ENCODE data around the gene RDH13. TPM values are rescaled to one million over a fixed set of nuclear protein-coding genes. Genes with fewer than 3 reads are reported as not detected.

RDH13 gene
- total RNA-seq, 1 donor from 2014 or later, result 16.5 TPM

DNA sequence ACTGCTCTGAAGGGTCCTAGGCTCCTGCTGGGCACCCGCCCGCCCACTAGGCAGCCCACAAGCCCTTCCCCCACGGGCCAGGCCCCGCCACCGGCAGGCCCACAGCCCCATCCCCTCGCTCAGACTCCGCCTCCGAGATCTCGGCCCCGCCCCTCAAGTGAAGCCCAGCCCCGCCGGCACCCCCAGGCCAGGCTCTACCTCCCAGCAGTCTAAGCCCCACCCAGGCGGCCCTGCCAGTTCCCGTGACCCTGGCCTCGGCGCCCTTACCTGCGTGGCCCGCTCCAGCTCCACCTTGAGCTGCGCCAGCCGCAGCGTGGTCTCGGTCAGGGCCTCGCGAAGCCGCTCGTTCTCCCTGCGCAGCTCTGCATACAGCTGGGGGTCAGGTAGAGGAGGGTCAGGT is 29.0 kb upstream of the RDH13 start:
- intact Hi-C loops (cut with micrococcal nuclease), result no loop called here

- intact Hi-C loops (cut with micrococcal nuclease), result no loop called here
Observed at GRCh38 chr19:55091126-55091910, 28.4 kb upstream of the RDH13 start.

GRCh38 chr19:55090564-55090963 is 27.6 kb upstream of the RDH13 start:
- intact Hi-C loops (cut with micrococcal nuclease), result no loop called here

DNA sequence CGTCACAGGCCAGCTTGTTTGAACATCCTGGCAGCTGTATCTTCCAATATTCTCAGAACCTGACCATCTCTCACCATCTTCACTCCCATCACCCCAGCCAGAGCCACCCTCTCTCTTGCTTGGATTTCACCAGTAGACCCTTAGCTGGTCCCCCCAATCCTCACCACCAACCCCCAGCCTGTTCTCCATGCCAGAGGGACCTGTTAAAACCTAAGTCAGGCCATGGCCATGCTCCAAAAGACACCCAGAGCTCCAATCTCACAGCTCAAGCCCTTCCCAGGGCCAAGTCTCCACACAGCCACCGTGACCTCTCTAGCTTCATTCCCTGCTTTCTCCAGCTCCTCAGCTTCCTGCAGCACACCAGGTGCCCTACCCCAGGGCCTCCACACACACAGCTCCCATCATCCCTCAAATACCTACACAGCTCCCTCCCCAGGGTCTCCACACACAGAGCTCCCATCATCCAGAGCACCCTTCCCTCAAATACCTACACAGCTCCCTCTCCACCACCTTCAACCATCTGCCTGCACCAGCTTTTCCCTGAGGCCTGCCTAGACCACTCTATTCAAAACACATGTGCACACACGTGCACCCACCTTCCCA is 26.5 kb upstream of the RDH13 start:
- intact Hi-C loops (cut with micrococcal nuclease), result loop anchor here (10.0 kb wide), 1 partner anchor 75 kb away; the partner anchor contains the start of gene DNAAF3

DNA sequence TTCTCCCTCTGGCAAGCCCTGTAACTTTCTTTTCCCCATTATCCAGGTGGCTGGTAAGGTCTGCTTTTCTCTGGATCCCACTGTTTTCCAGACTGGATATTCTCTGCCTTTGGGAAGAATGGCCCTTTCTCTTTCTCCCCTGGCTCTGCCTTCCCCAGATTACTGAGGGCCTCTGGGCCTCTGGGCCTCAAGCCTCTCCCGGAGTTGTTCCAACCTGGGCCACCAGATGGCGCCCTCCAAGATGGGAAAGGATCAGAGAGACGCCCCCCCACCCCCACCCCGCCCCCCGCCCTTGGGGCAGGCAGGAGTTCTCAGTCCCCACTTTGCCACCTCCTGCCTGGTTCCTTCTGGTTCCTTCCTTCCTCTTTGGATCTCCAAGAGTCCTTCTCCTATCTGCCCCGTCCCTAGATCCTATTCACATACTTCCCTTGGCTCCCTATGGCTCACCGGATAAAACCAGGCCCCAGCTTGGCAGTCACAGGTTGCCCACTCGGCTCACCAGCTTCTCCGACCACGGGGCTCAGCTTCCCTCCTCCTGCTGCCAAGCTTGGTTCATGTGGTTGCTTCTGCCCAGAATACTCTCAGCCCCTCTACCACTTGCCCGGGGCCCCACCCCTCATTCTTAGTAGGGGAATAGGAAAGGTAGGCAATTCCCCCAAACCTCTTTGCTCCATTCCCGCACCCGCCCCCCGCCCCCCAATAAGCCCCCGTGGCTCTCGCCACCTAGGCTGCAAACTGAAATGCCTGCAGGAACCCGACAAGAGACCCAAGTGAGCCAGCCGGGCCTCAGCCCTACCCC is 25.8 kb upstream of the RDH13 start:
- intact Hi-C loops (cut with micrococcal nuclease), result loop anchor here (10.0 kb wide), 1 partner anchor 76 kb away; the partner anchor contains the start of gene DNAAF3

GRCh38 chr19:55088021-55088451 is 25.1 kb upstream of the RDH13 start:
- intact Hi-C loops (cut with micrococcal nuclease), result loop anchor here (10.0 kb wide), 1 partner anchor 77 kb away; the partner anchor contains the start of gene DNAAF3

DNA sequence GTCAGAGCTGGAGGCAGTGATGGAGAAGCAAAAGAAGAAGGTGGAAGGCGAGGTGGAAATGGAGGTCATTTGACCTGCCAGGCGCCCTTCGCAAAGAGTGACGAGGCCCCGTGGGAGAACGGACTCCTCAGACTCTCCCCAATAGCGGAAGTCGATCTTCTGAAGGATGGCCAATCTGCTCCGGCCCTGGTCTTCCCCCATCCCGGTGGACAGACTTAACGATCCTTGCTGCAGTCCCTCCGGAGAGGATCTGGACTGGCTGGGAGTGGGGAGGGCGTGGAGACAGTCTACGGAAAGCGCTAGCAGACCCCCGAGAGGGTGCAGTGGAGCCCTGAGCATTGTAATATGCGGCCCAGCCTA is 24.6 kb upstream of the RDH13 start:
- intact Hi-C loops (cut with micrococcal nuclease), result loop anchor here (10.0 kb wide), 1 partner anchor 77 kb away; the partner anchor contains the start of gene DNAAF3

DNA sequence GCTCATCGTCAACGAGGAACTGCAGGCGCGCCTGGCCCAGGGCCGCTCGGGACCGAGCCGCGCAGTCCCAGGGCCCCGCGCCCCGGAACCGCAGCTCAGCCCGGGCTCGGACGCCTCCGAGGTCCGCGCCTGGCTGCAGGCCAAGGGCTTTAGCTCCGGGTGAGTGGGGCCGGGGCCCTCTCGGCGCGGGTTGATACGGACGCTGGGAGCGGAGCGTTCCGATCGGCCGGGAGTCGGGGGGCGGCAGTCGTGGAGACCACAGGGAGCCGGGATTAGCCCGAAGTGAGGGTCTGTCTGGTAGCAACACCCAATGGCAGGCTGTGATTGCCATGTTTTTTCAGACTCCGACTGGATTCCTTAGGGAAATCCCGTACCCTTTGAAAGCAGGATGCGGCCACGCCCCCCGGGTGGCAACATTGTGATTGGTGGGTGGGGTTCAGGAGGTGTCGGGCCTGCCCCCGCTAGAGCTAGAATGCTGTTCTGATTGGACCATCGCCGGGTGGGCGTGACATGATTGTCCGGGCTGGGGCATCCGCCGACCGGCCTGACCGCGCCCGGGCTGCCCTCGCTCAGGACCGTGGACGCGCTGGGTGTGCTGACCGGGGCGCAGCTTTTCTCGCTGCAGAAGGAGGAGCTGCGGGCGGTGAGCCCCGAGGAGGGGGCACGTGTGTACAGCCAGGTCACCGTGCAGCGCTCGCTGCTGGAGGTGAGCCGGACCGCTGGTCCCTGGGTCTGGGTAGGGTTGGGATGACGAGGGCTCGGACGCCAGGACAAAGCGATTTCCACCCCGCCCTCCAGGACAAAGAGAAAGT is 24.0 kb upstream of the RDH13 start:
- intact Hi-C loops (cut with micrococcal nuclease), result loop anchor here (10.0 kb wide), 1 partner anchor 78 kb away; the partner anchor contains the start of gene DNAAF3

DNA sequence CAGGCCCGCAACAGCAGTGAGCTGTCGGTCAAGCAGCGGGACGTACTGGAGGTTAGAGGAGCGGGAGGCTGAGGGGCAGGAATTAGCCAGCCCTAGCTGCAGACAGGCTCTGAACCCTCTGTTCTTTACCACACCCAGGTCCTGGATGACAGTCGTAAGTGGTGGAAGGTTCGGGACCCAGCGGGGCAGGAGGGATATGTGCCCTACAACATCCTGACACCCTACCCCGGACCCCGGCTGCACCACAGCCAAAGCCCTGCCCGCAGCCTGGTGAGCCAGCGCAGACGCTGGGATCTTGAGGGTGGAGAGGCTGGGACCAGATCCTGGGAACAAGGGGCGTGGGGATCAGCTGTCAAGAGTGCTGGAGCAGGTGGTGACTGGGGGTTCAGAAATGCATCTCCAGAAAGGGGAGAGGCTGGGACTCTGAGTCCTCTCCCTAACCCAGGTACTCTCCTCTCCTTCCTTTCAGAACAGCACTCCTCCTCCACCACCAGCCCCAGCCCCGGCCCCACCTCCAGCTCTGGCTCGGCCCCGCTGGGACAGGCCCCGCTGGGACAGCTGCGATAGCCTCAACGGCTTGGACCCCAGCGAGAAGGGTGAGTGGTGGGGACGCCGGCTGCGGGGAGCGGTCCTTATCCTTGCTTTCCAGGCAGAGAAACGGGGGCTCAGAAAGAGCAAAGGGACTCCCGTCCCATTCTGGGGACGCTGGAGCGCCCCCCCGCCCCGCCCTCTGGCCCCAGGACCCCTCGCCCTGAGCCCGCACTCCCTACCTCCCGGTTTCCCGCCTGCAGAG is 23.2 kb upstream of the RDH13 start:
- intact Hi-C loops (cut with micrococcal nuclease), result loop anchor here (10.0 kb wide), 1 partner anchor 79 kb away; the partner anchor contains the start of gene DNAAF3

DNA sequence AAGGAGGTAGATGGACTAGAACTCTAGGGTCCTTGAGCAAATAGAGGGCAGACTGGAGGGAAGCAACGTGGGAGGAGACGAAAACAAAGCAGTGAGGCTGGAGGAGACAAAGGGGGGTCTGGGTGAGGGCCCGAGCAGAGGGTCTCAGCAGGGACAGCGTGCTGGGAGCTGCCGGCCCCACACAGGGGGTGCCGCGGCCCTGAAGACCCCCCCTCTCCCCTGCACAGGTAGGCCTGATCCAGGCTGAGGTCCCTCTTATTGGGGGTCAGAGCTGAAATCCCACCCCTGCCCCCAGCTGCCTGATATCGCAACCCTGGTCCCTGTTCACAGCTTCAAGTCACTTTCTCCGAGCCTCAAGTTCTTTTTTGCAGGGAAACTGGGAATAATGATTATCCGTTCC is 21.5 kb upstream of the RDH13 start:
- intact Hi-C loops (cut with micrococcal nuclease), result loop anchor here (10.0 kb wide), 1 partner anchor 80 kb away; the partner anchor contains the start of gene DNAAF3

DNA sequence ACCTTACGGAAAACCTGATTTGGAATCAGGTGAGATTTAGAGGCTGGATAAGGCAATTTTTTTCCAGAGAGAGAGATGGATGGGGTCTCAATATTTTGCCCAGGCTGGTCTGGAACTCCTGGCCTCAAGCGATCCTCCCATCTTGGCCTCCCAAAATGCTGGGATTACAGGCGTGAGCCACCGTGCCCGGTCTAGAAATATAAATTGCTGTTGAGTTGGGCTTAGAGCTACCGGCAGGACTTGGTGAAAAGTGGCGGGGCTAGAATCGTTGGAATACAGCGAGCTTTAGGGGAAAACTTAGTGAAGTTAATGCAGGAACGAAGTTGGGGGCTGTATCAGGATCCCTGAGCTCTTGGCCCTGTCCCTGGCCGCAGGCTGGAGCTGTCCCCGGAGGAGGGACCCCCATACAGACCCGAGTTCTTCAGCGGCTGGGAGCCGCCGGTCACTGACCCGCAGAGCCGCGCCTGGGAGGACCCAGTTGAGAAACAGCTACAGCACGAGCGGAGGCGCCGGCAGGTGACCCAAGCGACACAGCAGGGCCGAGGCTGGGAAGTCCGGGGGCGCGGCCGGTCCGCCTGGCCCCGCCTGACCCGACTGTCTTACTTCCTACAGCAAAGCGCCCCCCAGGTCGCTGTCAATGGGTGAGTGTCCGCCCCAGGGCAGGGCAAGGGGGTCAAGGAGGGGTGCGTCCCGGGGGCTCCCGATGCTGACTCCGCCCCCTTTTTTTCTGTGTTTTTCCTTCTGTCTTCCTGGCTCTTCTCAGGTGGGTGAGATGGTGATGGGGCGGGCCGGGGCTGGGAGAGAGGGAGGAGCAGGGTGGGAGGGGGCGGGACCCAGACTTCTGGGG is 20.3 kb upstream of the RDH13 start:
- intact Hi-C loops (cut with micrococcal nuclease), result loop anchor here (10.0 kb wide), 1 partner anchor 82 kb away; the partner anchor contains the start of gene DNAAF3

DNA sequence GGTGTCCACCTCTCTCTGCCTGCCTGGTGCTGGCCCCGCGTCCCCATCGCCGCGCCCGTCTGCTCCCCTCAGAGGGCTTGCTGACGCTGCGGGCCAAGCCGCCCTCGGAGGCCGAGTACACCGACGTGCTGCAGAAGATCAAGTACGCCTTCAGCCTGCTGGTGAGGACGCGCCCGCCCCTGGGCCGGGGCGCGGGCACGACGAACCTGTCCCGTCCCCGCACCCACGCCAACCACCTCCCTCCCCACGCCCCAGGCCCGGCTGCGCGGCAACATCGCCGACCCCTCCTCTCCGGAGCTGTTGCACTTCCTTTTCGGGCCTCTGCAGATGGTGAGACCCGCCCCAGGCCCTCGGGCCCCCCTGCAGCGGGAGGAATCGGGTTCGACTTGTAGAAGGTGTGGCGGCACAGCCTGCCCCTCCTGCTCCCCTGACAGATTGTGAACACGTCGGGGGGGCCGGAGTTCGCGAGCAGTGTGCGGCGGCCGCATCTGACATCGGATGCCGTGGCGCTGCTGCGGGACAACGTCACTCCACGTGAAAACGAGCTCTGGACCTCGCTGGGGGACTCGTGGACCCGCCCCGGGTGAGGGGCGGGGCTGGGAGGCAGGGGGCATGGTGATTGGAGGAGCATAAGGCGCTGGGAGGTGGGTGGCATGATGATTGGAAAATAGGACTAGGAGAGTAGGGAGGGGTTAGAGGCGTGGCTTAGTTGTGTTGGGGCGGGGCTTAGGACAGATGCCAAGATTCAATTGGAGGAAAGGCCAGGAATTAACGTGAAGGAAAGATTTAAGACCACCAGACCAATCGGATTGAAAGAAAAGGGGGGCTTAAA is 19.3 kb upstream of the RDH13 start:
- intact Hi-C loops (cut with micrococcal nuclease), result loop anchor here (10.0 kb wide), 1 partner anchor 83 kb away; the partner anchor contains the start of gene DNAAF3

GRCh38 chr19:55081770-55082019 is 18.7 kb upstream of the RDH13 start:
- intact Hi-C loops (cut with micrococcal nuclease), result loop anchor here (1.0 to 10.0 kb wide), 4 partner anchors 35 to 617 kb away; partner anchors contain the start of genes DNAAF3, PPP1R12C and U2AF2

DNA sequence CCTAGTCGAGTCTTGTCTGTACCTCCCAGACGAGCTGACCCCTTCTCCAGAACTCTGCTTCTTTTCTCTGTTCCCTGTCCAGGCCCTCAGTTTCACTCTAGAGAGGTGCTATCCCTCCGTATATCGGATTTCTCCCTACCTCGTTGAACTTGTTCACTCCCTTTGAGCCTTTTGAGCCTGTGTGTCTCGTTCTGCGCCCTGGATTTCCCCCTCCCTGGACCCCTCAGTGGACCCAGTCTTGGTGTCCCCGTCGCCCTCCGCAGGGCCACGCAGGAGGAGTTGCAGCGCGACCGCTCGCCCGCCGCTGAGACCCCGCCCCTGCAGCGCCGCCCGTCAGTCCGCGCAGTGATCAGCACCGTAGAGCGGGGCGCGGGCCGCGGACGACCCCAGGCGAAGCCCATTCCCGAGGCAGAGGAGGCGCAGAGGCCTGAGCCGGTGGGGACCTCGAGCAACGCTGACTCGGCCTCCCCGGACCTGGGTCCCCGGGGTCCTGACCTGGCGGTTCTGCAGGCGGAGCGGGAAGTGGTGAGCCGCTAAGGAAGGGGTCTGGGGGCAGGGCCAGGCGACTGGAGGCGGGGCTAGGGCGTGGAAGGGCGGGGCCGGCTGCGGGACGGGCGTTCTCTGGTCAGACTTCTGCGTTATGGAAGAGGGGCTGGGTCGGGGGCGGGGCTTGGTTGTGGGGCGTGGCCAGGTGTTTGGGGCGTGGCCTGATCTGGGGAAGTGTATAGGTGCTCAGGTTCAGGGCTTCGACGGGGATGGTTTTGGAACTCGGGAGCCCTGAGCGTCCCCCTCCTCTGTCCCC is 18.2 kb upstream of the RDH13 start:
- intact Hi-C loops (cut with micrococcal nuclease), result loop anchor here (1.0 to 10.0 kb wide), 5 partner anchors 18 to 617 kb away; partner anchors contain the start of genes DNAAF3, PPP1R12C, RDH13 and U2AF2

DNA sequence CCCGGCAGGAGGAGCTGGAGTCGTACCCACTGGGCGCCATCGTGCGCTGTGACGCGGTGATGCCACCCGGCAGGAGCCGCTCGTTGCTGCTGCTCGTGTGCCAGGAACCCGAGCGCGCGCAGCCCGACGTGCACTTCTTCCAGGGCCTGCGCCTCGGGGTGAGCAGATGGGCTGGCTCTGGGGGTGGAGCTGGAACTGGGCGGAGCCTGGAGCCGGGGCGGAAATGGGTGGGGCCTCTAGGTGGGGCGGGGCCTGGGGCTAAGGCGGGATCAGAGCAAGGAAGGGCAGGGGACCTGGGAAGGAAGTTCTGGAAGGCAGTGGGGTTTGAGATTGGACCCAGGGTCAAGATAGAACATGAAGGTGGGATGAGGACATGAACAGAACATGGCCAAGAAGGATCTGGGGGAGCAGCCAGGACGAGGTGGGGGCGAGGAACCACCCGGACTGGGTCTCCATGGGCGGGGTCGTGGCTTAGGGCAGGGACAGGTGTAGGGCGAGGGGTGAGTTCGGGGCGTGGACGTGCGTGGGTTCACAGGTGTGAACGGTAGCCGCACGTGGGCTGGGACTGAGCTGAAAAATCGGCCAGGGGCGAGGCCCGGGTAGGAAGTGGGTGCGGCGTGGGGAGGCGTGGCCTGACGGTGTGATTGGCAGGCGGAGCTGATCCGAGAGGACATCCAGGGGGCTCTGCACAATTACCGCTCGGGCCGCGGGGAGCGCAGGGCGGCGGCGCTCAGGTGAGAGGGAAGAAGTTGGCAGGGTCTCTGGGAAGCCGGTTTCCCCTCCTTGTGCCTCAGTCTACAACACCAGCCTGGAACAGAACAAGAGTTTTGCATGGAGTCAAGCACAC is 17.4 kb upstream of the RDH13 start:
- intact Hi-C loops (cut with micrococcal nuclease), result loop anchor here (1.0 to 10.0 kb wide), 4 partner anchors 17 to 574 kb away; partner anchors contain the start of genes DNAAF3, PPP1R12C, RDH13 and U2AF2
